Fibroblast of mammary gland (primary cell): ENCODE data around the gene LRBA.

Source experiments
- DNase-seq: peaks from one replicate; pipeline ENCODE4 v3.0.0-alpha.2; 2010; ENCODE audit warnings: low read depth
- H3K4me3 ChIP-seq: 2 replicates; pipeline ENCODE4 v1.5.1; 2011; ENCODE audit warnings: low read depth, mild to moderate bottlenecking, low read length, moderate library complexity; ENCODE audit not compliant: control insufficient read depth
- TF ChIP-seq, protein P1 (sequence below): conservative IDR thresholded peaks from 2 replicates; pipeline ENCODE4 v1.5.1; 2011; ENCODE audit warnings: low read depth, low read length, inconsistent platforms; ENCODE audit not compliant: control insufficient read depth, insufficient read depth

Gene LRBA

DNA sequence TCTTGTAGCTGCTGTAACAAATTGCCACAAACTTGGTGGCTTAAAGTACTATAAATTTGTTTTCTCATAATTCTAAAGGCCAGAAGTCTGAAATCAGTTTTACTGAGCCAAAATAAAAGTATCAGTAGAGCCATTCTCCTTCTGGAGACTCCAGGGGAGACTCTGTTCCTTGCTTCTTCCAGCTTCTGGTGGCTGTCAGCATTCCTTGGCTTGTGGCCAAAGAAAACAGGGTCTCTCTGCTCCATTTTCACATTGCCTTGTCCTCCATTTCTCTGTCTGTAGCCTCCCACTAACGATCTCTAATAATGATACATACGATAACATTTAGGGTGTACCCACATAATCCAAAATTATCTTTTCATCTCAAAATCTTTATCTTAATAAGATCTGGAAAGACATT is 232.8 kb downstream of the LRBA start:
- TF ChIP-seq, protein P1, sequence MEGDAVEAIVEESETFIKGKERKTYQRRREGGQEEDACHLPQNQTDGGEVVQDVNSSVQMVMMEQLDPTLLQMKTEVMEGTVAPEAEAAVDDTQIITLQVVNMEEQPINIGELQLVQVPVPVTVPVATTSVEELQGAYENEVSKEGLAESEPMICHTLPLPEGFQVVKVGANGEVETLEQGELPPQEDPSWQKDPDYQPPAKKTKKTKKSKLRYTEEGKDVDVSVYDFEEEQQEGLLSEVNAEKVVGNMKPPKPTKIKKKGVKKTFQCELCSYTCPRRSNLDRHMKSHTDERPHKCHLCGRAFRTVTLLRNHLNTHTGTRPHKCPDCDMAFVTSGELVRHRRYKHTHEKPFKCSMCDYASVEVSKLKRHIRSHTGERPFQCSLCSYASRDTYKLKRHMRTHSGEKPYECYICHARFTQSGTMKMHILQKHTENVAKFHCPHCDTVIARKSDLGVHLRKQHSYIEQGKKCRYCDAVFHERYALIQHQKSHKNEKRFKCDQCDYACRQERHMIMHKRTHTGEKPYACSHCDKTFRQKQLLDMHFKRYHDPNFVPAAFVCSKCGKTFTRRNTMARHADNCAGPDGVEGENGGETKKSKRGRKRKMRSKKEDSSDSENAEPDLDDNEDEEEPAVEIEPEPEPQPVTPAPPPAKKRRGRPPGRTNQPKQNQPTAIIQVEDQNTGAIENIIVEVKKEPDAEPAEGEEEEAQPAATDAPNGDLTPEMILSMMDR = no peak
- no peak overlapping the region for H3K4me3 ChIP-seq
- DNase-seq = no peak

DNA sequence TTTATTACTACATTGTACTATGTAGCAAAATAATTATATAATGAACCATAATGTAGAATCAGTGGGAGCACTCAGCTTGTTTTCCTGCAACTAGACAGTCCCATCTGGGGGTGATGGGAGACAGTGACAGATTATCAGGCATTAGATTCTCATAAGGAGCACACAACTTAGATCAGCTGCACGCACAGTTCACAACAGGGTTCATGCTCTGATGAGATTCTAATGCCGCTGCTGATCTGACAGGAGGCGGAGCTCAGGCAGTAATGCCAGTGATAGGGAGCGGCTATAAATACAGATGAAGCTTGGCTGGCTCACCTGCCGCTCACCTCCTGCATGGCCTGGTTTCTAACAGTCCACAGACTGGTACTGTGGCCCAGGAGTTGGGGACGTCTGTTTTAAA is 233.9 kb downstream of the LRBA start:
- no peak for DNase-seq
- H3K4me3 ChIP-seq = no peak overlapping the region
- TF ChIP-seq, protein P1 = no peak

DNA sequence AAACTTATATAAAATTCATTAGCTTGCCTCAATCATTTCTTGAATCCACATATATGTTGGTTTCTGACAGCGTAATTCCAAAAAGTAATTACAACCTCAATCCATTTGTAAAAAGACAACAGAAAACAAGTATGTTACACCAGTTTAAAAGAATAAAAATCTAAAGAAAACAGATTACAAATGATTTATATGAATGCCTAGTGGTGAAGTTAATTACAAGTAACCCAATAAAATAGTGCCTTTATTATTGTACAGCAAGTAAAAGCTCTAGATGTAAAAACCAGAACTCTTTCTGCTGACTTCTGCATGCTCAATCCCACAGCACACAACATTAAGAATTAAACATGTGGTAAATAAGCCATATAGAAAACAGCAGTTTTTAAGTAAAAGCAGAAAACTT is 235.4 kb downstream of the LRBA start:
- no peak overlapping the region for H3K4me3 ChIP-seq
- no peak for DNase-seq
- TF ChIP-seq, protein P1 = no peak

DNA sequence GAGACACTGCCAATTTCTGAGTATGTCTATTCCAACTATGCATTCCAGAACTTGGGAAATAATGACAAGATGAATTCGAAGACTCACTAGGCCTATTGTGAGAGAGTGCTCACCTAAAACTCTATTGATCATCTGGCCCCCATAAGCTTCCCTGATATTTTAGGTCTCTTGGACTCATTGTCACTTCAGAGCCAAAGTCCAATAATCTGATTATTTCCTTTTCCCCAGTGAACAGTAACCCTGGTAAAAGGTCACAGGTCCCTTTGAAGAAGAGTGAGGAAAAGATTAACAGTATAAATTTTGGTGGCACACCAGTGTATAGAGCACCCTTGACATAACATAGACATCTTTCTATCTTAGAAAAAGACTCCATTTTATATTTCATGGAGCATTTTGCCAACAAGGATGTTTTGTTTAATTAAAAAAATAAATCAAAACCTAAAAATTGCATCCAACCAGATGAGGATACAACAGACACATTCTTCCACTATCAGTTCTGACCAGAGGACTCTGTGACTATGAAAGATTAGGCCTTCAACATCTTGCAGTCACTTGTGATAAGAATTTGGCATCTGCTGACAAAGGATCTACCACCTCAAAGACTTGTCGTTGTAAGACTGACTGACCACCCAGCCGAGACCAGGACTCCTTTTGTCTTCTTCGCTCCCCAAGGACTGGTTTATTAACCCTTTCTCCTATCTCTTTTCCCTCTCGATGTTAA is 241.2 kb downstream of the LRBA start:
- no peak for DNase-seq
- H3K4me3 ChIP-seq = no peak overlapping the region
- TF ChIP-seq, protein P1 = no peak

DNA sequence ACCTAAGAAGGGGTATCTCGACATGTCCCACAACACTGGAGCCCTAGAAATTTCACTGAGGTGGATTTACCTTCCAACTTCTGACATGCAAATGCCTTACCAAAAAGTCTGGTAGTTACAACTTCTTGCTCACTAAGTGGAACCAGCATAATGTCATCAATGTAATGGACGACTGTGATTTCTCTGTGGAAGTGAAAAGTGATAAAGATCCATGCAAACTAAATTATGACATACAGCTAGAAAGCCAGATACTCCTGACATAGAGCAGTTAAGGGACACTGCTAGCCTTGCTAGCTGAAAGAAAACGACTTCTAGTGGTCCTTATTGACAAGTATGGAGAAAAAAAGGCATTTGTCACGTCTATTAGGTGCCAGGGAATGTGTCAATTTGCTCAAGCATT is 242.1 kb downstream of the LRBA start:
- DNase-seq = no peak
- H3K4me3 ChIP-seq = no peak overlapping the region
- TF ChIP-seq, protein P1 = no peak

DNA sequence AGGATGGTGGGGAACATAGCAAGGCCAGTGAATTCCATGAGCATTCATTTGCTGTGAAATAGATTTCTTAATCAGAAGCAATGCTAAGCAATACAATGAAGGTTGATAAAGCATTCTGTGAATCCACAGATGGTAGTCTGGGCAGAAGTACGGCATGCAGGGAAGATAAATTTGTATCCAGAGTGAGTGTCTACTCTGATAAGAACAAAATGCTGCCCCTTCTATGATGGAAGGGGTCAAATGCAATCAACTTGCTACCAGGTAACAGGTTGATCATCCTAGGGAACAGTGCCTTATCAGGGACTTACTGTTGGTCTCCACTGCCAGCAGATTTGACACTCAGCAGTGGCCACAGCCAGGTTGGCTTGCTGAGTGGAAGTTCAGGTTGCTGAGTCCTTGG is 243.7 kb downstream of the LRBA start:
- no peak overlapping the region for H3K4me3 ChIP-seq
- TF ChIP-seq, protein P1 = no peak
- DNase-seq = no peak

DNA sequence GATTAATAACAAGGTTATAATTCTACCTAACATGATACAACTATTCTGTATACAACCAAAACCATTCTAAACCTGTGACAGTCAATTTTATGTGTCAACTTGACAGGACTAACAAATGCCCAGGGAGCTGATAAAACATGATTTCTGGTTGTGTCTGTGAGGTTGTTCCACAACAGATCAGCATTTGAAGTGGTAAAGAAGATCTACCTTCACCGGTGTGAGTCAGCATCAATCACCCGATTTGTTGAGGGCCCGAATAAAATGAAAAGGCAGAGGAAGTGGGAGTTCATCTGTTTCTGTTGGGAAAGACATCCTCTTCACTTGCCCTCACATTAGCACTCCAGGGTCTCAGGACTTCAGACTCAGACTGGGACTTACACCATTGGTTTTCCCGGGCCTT is 245.2 kb downstream of the LRBA start:
- TF ChIP-seq, protein P1 = no peak

More for the DNA sequence above, 245.2 kb downstream of the LRBA start:
- DNase-seq = peak; percentile 21
- H3K4me3 ChIP-seq = no peak overlapping the region
